ENCODE data around the gene TMEM17. TPM values are rescaled to one million over a fixed set of nuclear protein-coding genes. Genes with fewer than 3 reads are reported as not detected.

Gene TMEM17
- total RNA-seq, 1 experiment from 2014 or later, result 3.2 TPM

DNA sequence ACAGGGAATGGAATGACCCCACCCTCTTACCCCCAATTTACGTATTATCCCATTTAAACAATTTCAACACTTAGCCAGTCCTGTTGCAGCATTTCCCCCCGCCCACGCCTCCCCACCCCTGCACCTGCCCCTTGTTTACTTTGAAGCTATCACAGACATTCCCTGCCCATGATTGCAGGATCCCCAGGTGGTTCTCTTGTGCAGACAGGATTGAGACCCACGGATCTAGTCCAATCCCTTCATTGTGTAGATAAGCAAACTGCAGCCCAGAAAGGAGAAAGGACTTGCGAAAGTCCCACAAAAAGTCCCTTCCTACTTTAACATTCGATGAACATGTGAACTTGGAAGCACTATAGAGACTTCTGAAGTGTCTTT is 38.9 kb downstream of the TMEM17 start:
- no peaks in the 10 kb centered on the region for H3K79me2 ChIP-seq (ENCODE audit: insufficient read depth, low read length)
- no peak for TF ChIP-seq RAD21 (IDR thresholded peaks at IDR 0.05; ENCODE audit: low read depth)
- TF ChIP-seq TCF7L2 (IDR thresholded peaks at IDR 0.05; ENCODE audit: borderline replicate concordance, extremely low read depth, insufficient read depth, insufficient read length), result no peak
- TF ChIP-seq FOSL1 (IDR thresholded peaks at IDR 0.05; ENCODE audit: low read depth), result no peak
- TF ChIP-seq JUND (IDR thresholded peaks at IDR 0.05), result no peak
- no peak for TF ChIP-seq SIN3A (IDR thresholded peaks at IDR 0.05; ENCODE audit: low read depth)
- TF ChIP-seq, protein P1, sequence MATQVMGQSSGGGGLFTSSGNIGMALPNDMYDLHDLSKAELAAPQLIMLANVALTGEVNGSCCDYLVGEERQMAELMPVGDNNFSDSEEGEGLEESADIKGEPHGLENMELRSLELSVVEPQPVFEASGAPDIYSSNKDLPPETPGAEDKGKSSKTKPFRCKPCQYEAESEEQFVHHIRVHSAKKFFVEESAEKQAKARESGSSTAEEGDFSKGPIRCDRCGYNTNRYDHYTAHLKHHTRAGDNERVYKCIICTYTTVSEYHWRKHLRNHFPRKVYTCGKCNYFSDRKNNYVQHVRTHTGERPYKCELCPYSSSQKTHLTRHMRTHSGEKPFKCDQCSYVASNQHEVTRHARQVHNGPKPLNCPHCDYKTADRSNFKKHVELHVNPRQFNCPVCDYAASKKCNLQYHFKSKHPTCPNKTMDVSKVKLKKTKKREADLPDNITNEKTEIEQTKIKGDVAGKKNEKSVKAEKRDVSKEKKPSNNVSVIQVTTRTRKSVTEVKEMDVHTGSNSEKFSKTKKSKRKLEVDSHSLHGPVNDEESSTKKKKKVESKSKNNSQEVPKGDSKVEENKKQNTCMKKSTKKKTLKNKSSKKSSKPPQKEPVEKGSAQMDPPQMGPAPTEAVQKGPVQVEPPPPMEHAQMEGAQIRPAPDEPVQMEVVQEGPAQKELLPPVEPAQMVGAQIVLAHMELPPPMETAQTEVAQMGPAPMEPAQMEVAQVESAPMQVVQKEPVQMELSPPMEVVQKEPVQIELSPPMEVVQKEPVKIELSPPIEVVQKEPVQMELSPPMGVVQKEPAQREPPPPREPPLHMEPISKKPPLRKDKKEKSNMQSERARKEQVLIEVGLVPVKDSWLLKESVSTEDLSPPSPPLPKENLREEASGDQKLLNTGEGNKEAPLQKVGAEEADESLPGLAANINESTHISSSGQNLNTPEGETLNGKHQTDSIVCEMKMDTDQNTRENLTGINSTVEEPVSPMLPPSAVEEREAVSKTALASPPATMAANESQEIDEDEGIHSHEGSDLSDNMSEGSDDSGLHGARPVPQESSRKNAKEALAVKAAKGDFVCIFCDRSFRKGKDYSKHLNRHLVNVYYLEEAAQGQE (IDR thresholded peaks at IDR 0.05; ENCODE audit: low read depth), result no peak
- no peak for TF ChIP-seq POLR2A (IDR thresholded peaks at IDR 0.05; ENCODE audit: borderline replicate concordance, extremely low read depth, insufficient read depth, insufficient read length)
- TF ChIP-seq SRF (IDR thresholded peaks at IDR 0.05; ENCODE audit: low read depth), result no peak
- TF ChIP-seq SP1 (IDR thresholded peaks at IDR 0.05; ENCODE audit: low read depth), result no peak
- TF ChIP-seq, protein P2, sequence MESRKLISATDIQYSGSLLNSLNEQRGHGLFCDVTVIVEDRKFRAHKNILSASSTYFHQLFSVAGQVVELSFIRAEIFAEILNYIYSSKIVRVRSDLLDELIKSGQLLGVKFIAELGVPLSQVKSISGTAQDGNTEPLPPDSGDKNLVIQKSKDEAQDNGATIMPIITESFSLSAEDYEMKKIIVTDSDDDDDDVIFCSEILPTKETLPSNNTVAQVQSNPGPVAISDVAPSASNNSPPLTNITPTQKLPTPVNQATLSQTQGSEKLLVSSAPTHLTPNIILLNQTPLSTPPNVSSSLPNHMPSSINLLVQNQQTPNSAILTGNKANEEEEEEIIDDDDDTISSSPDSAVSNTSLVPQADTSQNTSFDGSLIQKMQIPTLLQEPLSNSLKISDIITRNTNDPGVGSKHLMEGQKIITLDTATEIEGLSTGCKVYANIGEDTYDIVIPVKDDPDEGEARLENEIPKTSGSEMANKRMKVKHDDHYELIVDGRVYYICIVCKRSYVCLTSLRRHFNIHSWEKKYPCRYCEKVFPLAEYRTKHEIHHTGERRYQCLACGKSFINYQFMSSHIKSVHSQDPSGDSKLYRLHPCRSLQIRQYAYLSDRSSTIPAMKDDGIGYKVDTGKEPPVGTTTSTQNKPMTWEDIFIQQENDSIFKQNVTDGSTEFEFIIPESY (IDR thresholded peaks at IDR 0.05; ENCODE audit: extremely low read depth, insufficient replicate concordance, low read length), result no peak
- no peak for TF ChIP-seq POLR2AphosphoS5 (IDR thresholded peaks at IDR 0.05; ENCODE audit: low read depth, low read length)
- TF ChIP-seq, protein P3, sequence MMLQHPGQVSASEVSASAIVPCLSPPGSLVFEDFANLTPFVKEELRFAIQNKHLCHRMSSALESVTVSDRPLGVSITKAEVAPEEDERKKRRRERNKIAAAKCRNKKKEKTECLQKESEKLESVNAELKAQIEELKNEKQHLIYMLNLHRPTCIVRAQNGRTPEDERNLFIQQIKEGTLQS (IDR thresholded peaks at IDR 0.05), result no peak
- TF ChIP-seq, protein P4, sequence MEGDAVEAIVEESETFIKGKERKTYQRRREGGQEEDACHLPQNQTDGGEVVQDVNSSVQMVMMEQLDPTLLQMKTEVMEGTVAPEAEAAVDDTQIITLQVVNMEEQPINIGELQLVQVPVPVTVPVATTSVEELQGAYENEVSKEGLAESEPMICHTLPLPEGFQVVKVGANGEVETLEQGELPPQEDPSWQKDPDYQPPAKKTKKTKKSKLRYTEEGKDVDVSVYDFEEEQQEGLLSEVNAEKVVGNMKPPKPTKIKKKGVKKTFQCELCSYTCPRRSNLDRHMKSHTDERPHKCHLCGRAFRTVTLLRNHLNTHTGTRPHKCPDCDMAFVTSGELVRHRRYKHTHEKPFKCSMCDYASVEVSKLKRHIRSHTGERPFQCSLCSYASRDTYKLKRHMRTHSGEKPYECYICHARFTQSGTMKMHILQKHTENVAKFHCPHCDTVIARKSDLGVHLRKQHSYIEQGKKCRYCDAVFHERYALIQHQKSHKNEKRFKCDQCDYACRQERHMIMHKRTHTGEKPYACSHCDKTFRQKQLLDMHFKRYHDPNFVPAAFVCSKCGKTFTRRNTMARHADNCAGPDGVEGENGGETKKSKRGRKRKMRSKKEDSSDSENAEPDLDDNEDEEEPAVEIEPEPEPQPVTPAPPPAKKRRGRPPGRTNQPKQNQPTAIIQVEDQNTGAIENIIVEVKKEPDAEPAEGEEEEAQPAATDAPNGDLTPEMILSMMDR (IDR thresholded peaks at IDR 0.05 in 2 of 3, conservative IDR thresholded peaks at IDR 0.05 in 1 of 3; ENCODE audit: borderline replicate concordance in 1 of 3, insufficient read depth in 1 of 3, low read depth in 2 of 3, low read length in 2 of 3), result no peak
- no peak for TF ChIP-seq EZH2phosphoT487 (IDR thresholded peaks at IDR 0.05; ENCODE audit: borderline replicate concordance)
- ChIA-PET CTCF (interaction anchor here (1.4 kb wide), 1 partner anchor 10 kb away, joined by 4 read pairs; no protein-coding TSS in a partner anchor), RAD21 (ENCODE audit: low non-redundant PET in 1 of 2, low total read pairs in 2 of 2, uncharacterized antibody in 2 of 2, unreplicated experiment in 2 of 2) (no interaction called here), POLR2A (interaction anchor here (0.7 to 1.2 kb wide), 3 partner anchors 39 to 270 kb away, joined by 3 to 5 read pairs (median 3); partner anchors contain the start of gene TMEM17)
- no TSS peak for BruUV-seq (replicated peaks)
- H3K4me2 ChIP-seq (ENCODE audit: low read length), result no peak overlapping the region
- H3K27me3 ChIP-seq (ENCODE audit: insufficient read depth, low read length), result no peaks in the 10 kb centered on the region
- no peaks in the 10 kb centered on the region; the same call in 1 of the 2 replicates for H3K9me2 ChIP-seq (ENCODE audit: insufficient read depth)
- no peak overlapping the region for H3K27ac ChIP-seq (ENCODE audit: low read depth, low read length)
- intact Hi-C loops (cut with micrococcal nuclease), result no loop called here
- no peaks in the 10 kb centered on the region for H3K36me3 ChIP-seq (ENCODE audit: control insufficient read depth in 1 of 2, insufficient read depth in 2 of 2, low read length in 2 of 2)
- DNase-seq (ENCODE audit: low read depth, low spot score), result no peak
- H3K4me1 ChIP-seq (ENCODE audit: control insufficient read depth in 1 of 2, insufficient read depth in 2 of 2, low read length in 2 of 2), result peaks cover 31 to 54% of the 10 kb centered on the region in 2 experiments
- no peak overlapping the region for H3K9ac ChIP-seq (ENCODE audit: low read length)
- H4K20me1 ChIP-seq (ENCODE audit: insufficient read depth), result no peaks in the 10 kb centered on the region
- no peaks in the 10 kb centered on the region for H3K9me3 ChIP-seq (ENCODE audit: control insufficient read depth in 1 of 2, insufficient read depth in 1 of 2, low read depth in 1 of 2, low read length in 2 of 2)
- ATAC-seq, result no peak
- no peak overlapping the region for H2AFZ ChIP-seq (ENCODE audit: low read depth, low read length, poor library complexity, severe bottlenecking)
- no peak overlapping the region for H3K4me3 ChIP-seq (replicated peaks in 1 of 2; ENCODE audit: low read depth in 1 of 2, low read length in 2 of 2)
